Endothelial cell of umbilical vein (primary cell): ENCODE results near the gene L3MBTL4.

Experiments
- CTCF ChIP-seq, 2 donors: IDR thresholded peaks; 1 replicate in 1 of 2; 2 replicates in 1 of 2; pipeline ENCODE4 v1.5.1; 2011; ENCODE audit warnings: low read length in 2 of 2, mild to moderate bottlenecking in 2 of 2, moderate library complexity in 2 of 2, control low read depth in 1 of 2, inconsistent platforms in 1 of 2, low read depth in 1 of 2; ENCODE audit not compliant: insufficient read depth in 1 of 2; ENCODE audit errors: extremely low read depth in 1 of 2
- FOS ChIP-seq: IDR thresholded peaks from 2 replicates; pipeline ENCODE4 v1.6.1; 2011; ENCODE audit warnings: mild to moderate bottlenecking, low read length, moderate library complexity, borderline replicate concordance; ENCODE audit not compliant: insufficient read depth
- MYC ChIP-seq: IDR thresholded peaks from one replicate; pipeline ENCODE4 v1.6.1; 2011; ENCODE audit warnings: mild to moderate bottlenecking, low read depth, low read length
- POLR2A ChIP-seq: IDR thresholded peaks from 2 replicates; pipeline ENCODE4 v1.6.1; 2012; ENCODE audit warnings: low read depth, mild to moderate bottlenecking, control low read depth, low read length
- TF ChIP-seq, protein P1 (sequence below): IDR thresholded peaks from 2 replicates; pipeline ENCODE4 v1.6.1; 2011; ENCODE audit not compliant: insufficient read depth, insufficient read length

DNA sequence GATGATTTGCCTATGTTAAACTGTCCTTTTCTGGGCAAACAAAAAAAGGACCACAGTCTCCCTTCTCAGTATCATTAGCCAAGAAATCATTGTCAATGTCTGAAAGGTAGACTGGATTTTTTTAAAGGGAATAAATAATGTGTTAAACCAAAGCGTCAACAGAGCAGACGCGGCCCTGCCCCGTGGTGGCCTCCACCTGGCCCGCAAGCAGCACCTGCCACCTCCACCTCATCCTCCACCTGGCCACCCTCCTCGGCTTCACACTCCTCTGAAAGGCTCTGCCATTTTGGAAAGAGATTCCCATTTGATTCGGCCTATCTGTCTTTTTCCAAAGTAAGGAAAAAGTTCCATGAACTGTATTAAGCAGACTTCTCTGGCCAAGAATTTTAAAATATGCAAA, 451.4 kb downstream of the L3MBTL4 start:
- TF ChIP-seq POLR2A: no peak
- no peak for TF ChIP-seq MYC
- no peak for TF ChIP-seq CTCF (IDR thresholded peaks at IDR 0.05; ENCODE audit: extremely low read depth in 1 of 2, insufficient read depth in 1 of 2, low read depth in 1 of 2, low read length in 2 of 2)
- TF ChIP-seq FOS: no peak
- TF ChIP-seq, protein P1, sequence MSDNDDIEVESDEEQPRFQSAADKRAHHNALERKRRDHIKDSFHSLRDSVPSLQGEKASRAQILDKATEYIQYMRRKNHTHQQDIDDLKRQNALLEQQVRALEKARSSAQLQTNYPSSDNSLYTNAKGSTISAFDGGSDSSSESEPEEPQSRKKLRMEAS: no peak
